K562 (cell line): ENCODE results near the gene FAM219A. TPM values are rescaled to one million over a fixed set of nuclear protein-coding genes. Genes with fewer than 3 reads are reported as not detected.

Experiments used
- ATAC-seq: fragments of 200-7000 bp; cut with Tn5 transposase; 3 replicates; pipeline ENCODE4 v1.9.1; 2020; ENCODE audit warnings: moderate library complexity
- BruUV-seq: library from RNA; stranded (reverse); fragments of 400-500 nt; replicated peaks from 2 replicates; lab custom pipeline; 2021; lab: Mats Ljungman, UMichigan
- CTCF ChIA-PET: fragments of 300-600 bp; formaldehyde crosslinking; extraction: SDS; loops from one replicate; lab custom pipeline; 2021; ENCODE audit warnings: low intra/inter-chr PET ratio; lab: Yijun Ruan, JAX
- POLR2A ChIA-PET: fragments of 300-600, 350-650 bp; sonication (Branson Sonifier 250); formaldehyde crosslinking; extraction: SDS; loops from one replicate; lab custom pipeline; 2021; ENCODE audit warnings: antibody characterized with exemption, inconsistent platforms; lab: Yijun Ruan, JAX
- DNase-seq, 4 experiments: peaks; one replicate each; pipeline versions ENCODE4 v3.0.0 to v3.0.0-alpha.2; 2011 to 2018; ENCODE audit warnings: low spot score in 3 of 4, mixed read lengths in 3 of 4; ENCODE audit errors: extremely low read depth in 1 of 4
- FAIRE-seq: peaks from 2 replicates; lab custom pipeline; 2011; peaks lifted over from hg19 to GRCh38; lab: Jason Lieb, UNC
- H2AFZ ChIP-seq: 2 replicates; pipeline ENCODE4 v1.6.0; 2011; ENCODE audit warnings: low read depth, low read length, control low read depth, inconsistent platforms
- H3K27ac ChIP-seq: fragments of 200-600 bp; 3 replicates; pipeline ENCODE4 v1.8.0; 2011; ENCODE audit warnings: low read depth, mild to moderate bottlenecking, control low read depth, inconsistent platforms, low read length, moderate library complexity, mixed read lengths; ENCODE audit errors: extremely low read depth
- H3K27me3 ChIP-seq, 2 experiments: fragments of 300-600 bp in 1 of 2; 2 replicates in 1 of 2; 3 replicates in 1 of 2; pipeline versions ENCODE4 v1.6.0 to v1.8.0; 2011; ENCODE audit warnings: inconsistent platforms in 2 of 2, low read length in 2 of 2, mild to moderate bottlenecking in 1 of 2, mixed read lengths in 1 of 2, moderate library complexity in 1 of 2; ENCODE audit not compliant: control insufficient read depth in 2 of 2, insufficient read depth in 2 of 2
- H3K36me3 ChIP-seq: fragments of 300-600 bp; 3 replicates; pipeline ENCODE4 v1.8.0; 2011; ENCODE audit warnings: mild to moderate bottlenecking, low read length, inconsistent platforms; ENCODE audit not compliant: control insufficient read depth, insufficient read depth
- H3K4me1 ChIP-seq, 2 experiments: fragments of 200-600 bp in 1 of 2; replicated peaks in 1 of 2; 2 replicates in 1 of 2; 3 replicates in 1 of 2; pipeline versions ENCODE4 v1.5.1 to v1.8.0; 2011; ENCODE audit warnings: inconsistent platforms in 2 of 2, low read length in 2 of 2, mild to moderate bottlenecking in 1 of 2, mixed read lengths in 1 of 2, moderate library complexity in 1 of 2; ENCODE audit not compliant: control insufficient read depth in 2 of 2, insufficient read depth in 2 of 2
- H3K4me2 ChIP-seq: 2 replicates; pipeline ENCODE4 v1.6.1; 2011; ENCODE audit warnings: low read length, control low read depth, inconsistent platforms, mixed read lengths; ENCODE audit not compliant: insufficient read depth
- H3K4me3 ChIP-seq: fragments of 200-600 bp; sonication (generic), shearing (Covaris generic); 2 replicates; pipeline ENCODE4 v1.5.1; 2016; ENCODE audit warnings: control low read depth, inconsistent platforms
- H3K79me2 ChIP-seq: fragments of 200-600 bp; 3 replicates; pipeline ENCODE4 v1.8.0; 2011; ENCODE audit warnings: low read length, inconsistent platforms; ENCODE audit not compliant: control insufficient read depth, insufficient read depth
- H3K9ac ChIP-seq, 2 experiments: 2 replicates each; pipeline versions ENCODE4 v1.6.0 to v1.6.1; 2011; ENCODE audit warnings: low read depth in 2 of 2, low read length in 2 of 2, control low read depth in 1 of 2, inconsistent platforms in 1 of 2, mild to moderate bottlenecking in 1 of 2, mixed read lengths in 1 of 2; ENCODE audit not compliant: insufficient read depth in 1 of 2
- H3K9me1 ChIP-seq: one replicate; pipeline ENCODE4 v1.6.0; 2011; ENCODE audit warnings: inconsistent platforms, mild to moderate bottlenecking, low read length, moderate library complexity; ENCODE audit not compliant: control insufficient read depth, insufficient read depth
- H3K9me3 ChIP-seq: replicated peaks from 2 replicates; pipeline ENCODE4 v1.5.1; 2011; ENCODE audit warnings: low read depth, low read length, inconsistent platforms; ENCODE audit not compliant: control insufficient read depth, insufficient read depth
- H4K20me1 ChIP-seq: replicated peaks from 2 replicates; pipeline ENCODE4 v1.6.1; 2011; ENCODE audit warnings: low read length, inconsistent platforms, mixed read lengths; ENCODE audit not compliant: control insufficient read depth, insufficient read depth
- MAFF ChIP-seq: IDR thresholded peaks from 2 replicates; pipeline ENCODE4 v1.6.1; 2012; ENCODE audit warnings: low read length, improper control_type of control experiment
- whole genome bisulfite sequencing: fragments of 100-300 bp; shearing (Covaris generic); methylation state at CpG from one replicate; pipeline ENCODE4 v1.1.6; 2016; ENCODE audit warnings: low coverage, mixed read lengths; ENCODE audit not compliant: insufficient coverage; ENCODE audit errors: missing lambda C conversion rate; 5-methylcytosine and 5-hydroxymethylcytosine counted together
- in situ Hi-C: fragments of 300-500 bp; cut with MboI; formaldehyde crosslinking; loops from 4 replicates; pipeline ENCODE4 v1.15.0; 2018; ENCODE audit warnings: inconsistent platforms, mixed read lengths
- intact Hi-C: fragments of 100-400 bp; cut with micrococcal nuclease; formaldehyde crosslinking; loops from 2 replicates; pipeline ENCODE4 v1.14.2; 2022
- polyA plus RNA-seq, 8 experiments: library from polyadenylated mRNA; depleted of rRNA in 4 of 8; stranded (reverse) in 5 of 8; unstranded in 3 of 8; fragments of >200 nt; fragmentation: Nextera tagmentation in 2 of 8; fragmentation: Illumina TruSeq in 1 of 8; extraction: Ambion mirVana in 2 of 8; extraction: Trizol in 1 of 8; gene quantifications; 2 replicates each; pipeline versions ENCODE4 v1.2.1 to v1.2.3, GENCODE V29; 2011 to 2014; ENCODE audit warnings: inconsistent platforms in 1 of 8, missing spikeins in 1 of 8
- total RNA-seq, 7 experiments: library from RNA; depleted of rRNA in 6 of 7; stranded (reverse); fragments of >200 nt in 6 of 7; fragmentation: Illumina TruSeq in 2 of 7; extraction: Trizol in 2 of 7; gene quantifications; 2 replicates each; pipeline versions ENCODE4 v1.2.1 to v1.2.3, GENCODE V29; 2011 to 2021; ENCODE audit warnings: low replicate concordance in 1 of 7
- TF ChIP-seq, protein P1 (sequence below), 3 experiments: IDR thresholded peaks in 2 of 3; conservative IDR thresholded peaks in 1 of 3; 2 replicates each; pipeline ENCODE4 v1.5.1; 2011 to 2012; ENCODE audit warnings: low read length in 3 of 3, mild to moderate bottlenecking in 3 of 3, control low read depth in 2 of 3, improper control_type of control experiment in 1 of 3, inconsistent platforms in 1 of 3, low read depth in 1 of 3, mixed read lengths in 1 of 3, moderate library complexity in 1 of 3; ENCODE audit not compliant: insufficient read depth in 2 of 3

Gene FAM219A
- total and polyA plus RNA-seq, 9 of the 15 experiments (the other 6 are each of a cell fraction or from before 2014, with no cell fraction given), result 0.63 to 8.6 (median 2.9) TPM

DNA sequence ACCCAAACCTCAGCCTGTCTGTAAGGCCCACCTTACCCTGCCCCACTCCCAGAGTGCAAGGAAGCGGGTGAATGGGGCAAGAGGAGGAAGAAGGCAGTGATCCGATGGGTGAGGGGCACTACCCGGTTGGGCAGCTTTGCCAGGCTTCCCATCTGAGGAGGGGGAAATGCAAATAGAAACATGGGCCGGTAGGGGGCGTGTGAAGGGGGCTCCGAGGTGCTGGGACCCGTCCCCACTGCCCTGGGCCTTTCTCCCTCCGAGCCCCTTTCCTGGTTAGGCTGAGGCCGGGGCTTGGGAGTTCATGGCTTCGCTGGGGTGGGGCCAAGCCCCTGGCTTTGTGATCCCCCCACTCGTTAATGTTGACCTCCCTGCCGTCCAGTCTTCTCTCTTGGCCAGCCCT lies 58.1 kb downstream of the FAM219A start:
- no peak overlapping the region for H3K4me2 ChIP-seq
- POLR2A ChIA-PET, result interaction anchor here (1.2 kb wide), 1 partner anchor 239 kb away, joined by 3 read pairs; no protein-coding TSS in a partner anchor
- no peak for FAIRE-seq
- H2AFZ ChIP-seq, result no peak overlapping the region
- CTCF ChIA-PET, result no interaction called here
- H3K9me1 ChIP-seq, result no peaks in the 10 kb centered on the region
- in situ Hi-C loops (loop anchor here (10.0 kb wide), 1 partner anchor 205 kb away; no protein-coding TSS in a partner anchor), intact Hi-C loops (loop anchor here (5.0 kb wide), 1 partner anchor 192 kb away; no protein-coding TSS in a partner anchor)
- H3K79me2 ChIP-seq, result no peaks in the 10 kb centered on the region
- H3K4me3 ChIP-seq, result no peak overlapping the region
- H3K9ac ChIP-seq, result no peak overlapping the region
- H3K27me3 ChIP-seq, result no peaks in the 10 kb centered on the region
- no CpG with 5 or more reads among the region's 12 CpGs for WGBS
- BruUV-seq, result no TSS peak
- H4K20me1 ChIP-seq, result no peaks in the 10 kb centered on the region; the same call in 1 of the 2 replicates
- no peaks in the 10 kb centered on the region for H3K9me3 ChIP-seq
- H3K27ac ChIP-seq, result no peak overlapping the region
- ATAC-seq, result no peak
- peaks cover 0 to 4% of the 10 kb centered on the region in 2 experiments; a peak in 4 of 5 replicates for H3K4me1 ChIP-seq
- H3K36me3 ChIP-seq, result no peaks in the 10 kb centered on the region; the same call in 2 of the 3 replicates
- TF ChIP-seq, protein P1, sequence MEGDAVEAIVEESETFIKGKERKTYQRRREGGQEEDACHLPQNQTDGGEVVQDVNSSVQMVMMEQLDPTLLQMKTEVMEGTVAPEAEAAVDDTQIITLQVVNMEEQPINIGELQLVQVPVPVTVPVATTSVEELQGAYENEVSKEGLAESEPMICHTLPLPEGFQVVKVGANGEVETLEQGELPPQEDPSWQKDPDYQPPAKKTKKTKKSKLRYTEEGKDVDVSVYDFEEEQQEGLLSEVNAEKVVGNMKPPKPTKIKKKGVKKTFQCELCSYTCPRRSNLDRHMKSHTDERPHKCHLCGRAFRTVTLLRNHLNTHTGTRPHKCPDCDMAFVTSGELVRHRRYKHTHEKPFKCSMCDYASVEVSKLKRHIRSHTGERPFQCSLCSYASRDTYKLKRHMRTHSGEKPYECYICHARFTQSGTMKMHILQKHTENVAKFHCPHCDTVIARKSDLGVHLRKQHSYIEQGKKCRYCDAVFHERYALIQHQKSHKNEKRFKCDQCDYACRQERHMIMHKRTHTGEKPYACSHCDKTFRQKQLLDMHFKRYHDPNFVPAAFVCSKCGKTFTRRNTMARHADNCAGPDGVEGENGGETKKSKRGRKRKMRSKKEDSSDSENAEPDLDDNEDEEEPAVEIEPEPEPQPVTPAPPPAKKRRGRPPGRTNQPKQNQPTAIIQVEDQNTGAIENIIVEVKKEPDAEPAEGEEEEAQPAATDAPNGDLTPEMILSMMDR (IDR thresholded peaks at IDR 0.05 in 2 of 3, conservative IDR thresholded peaks at IDR 0.05 in 1 of 3; ENCODE audit: insufficient read depth in 2 of 3, low read depth in 1 of 3, low read length in 3 of 3), result 0 out of 6 replicates have a peak, but pooled peaks of 1 of the 3 experiments have one; percentile 6
- no peak for TF ChIP-seq MAFF
- no peak for DNase-seq
